ENCODE results near the gene LRRC8E. TPM values are rescaled to one million over a fixed set of nuclear protein-coding genes. Genes with fewer than 3 reads are reported as not detected.

LRRC8E gene
- total RNA-seq, 1 donor from 2014 or later: 3.5 TPM

DNA sequence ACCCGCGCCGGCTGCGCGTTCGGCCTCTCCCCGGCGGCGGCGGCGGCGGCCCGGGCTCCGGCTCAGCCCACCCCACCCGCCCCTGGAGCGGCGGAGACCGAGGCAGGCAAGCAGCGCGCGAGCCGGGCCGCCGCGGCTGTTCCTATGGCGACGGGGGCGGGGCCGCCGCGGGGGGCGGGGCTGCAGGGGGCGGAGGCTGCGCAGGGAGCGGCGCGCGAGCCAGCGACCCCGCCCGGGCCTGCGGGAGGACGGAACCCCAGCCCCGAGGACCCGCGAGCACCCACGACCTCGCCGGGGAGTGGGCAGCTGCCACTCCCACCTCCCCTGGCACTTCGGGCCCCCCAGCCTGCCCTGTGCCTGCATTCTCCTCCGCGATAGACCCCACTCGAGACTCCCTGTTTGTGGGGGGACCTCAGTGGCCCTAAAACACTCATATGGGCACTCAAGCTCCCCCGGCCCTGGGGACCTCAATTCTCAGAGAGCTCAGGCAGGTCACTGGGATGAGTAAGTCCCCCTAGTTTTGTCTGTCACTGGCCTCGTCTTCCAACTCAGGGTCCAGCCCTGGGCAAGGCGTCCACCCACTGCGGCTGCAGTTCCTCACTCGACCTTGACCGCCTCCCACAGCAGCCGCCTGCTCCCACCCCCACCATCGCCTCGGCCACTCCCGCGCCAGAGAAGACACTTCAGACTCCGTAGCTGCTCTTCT is 37.9 kb downstream of the LRRC8E start, which contains the start of gene CTXN1:
Gene CTXN1 (minus strand): TSS at position 115 of the 706 bp plus-strand sequence. CDS start 597 bp downstream, outside the sequence.
- H3K4me1 Mint-ChIP-seq (ENCODE audit: unreplicated experiment): peaks cover 49% of the 10 kb centered on the region
- peaks cover 11% of the 10 kb centered on the region for H3K36me3 Mint-ChIP-seq (ENCODE audit: unreplicated experiment)
- H3K27me3 Mint-ChIP-seq (ENCODE audit: unreplicated experiment): no peaks in the 10 kb centered on the region
- DNase-seq (ENCODE audit: extremely low spot score, unreplicated experiment): peak; percentile 93
- peak within 1 kb of the TSS; percentile 80 for H3K27ac Mint-ChIP-seq (ENCODE audit: unreplicated experiment)
- TF ChIP-seq, protein P1, sequence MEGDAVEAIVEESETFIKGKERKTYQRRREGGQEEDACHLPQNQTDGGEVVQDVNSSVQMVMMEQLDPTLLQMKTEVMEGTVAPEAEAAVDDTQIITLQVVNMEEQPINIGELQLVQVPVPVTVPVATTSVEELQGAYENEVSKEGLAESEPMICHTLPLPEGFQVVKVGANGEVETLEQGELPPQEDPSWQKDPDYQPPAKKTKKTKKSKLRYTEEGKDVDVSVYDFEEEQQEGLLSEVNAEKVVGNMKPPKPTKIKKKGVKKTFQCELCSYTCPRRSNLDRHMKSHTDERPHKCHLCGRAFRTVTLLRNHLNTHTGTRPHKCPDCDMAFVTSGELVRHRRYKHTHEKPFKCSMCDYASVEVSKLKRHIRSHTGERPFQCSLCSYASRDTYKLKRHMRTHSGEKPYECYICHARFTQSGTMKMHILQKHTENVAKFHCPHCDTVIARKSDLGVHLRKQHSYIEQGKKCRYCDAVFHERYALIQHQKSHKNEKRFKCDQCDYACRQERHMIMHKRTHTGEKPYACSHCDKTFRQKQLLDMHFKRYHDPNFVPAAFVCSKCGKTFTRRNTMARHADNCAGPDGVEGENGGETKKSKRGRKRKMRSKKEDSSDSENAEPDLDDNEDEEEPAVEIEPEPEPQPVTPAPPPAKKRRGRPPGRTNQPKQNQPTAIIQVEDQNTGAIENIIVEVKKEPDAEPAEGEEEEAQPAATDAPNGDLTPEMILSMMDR (IDR thresholded peaks at IDR 0.05): no peak
- no peaks in the 10 kb centered on the region for H3K9me3 Mint-ChIP-seq (ENCODE audit: unreplicated experiment)
- peak within 1 kb of the TSS; percentile 79 for H3K4me3 Mint-ChIP-seq (ENCODE audit: unreplicated experiment)

DNA sequence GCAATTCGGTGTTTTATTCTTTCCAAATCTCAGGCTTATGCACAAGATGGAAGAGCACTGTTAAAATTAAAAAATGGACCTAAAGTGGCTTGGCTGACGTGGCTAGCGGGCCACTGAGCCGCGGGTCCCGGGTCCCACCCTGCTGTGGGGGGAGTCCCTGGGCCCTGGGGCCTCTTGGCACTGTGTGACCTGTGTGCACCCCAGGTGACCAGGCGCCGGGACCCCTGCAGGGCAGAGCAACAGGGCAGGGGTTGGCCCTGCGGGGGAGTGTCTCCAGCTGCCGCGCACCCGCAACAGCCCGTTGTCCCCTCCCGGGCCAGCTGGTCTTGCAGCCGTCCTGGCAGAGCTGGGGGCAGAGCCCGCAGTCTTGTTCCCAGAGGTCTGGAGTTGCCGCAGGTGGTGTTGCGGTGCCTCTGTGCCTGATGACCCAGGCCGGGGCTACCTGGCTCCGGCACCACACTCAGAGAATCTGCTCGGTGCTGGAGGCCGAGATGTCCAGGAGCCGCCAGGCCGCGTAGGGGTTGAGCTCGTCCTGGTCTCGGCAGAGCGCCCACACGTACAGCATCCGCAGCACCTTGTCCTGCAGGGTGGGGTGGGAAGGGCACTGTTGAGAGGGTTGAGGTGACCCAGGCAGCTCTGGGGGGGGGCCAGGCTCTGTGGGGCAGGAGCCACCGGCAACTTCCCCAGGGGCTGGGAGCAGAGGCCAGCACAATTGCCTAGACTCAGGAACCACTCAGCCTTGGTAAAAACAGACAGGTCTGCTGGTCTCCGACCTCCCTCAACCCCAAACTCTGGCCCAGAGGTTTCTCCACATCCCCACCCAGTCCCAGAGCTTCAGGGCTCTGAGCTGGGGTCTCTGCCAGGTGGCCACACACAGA is 38.7 kb downstream of the LRRC8E start:
- DNase-seq (ENCODE audit: extremely low spot score, unreplicated experiment): no peak
- H3K9me3 Mint-ChIP-seq (ENCODE audit: unreplicated experiment): no peaks in the 10 kb centered on the region
- peaks cover 11% of the 10 kb centered on the region for H3K36me3 Mint-ChIP-seq (ENCODE audit: unreplicated experiment)
- no peaks in the 10 kb centered on the region for H3K27me3 Mint-ChIP-seq (ENCODE audit: unreplicated experiment)
- peaks cover 42% of the 10 kb centered on the region for H3K4me1 Mint-ChIP-seq (ENCODE audit: unreplicated experiment)
- peak overlapping the region; percentile 80 for H3K27ac Mint-ChIP-seq (ENCODE audit: unreplicated experiment)
- TF ChIP-seq, protein P1 (IDR thresholded peaks at IDR 0.05): no peak
- H3K4me3 Mint-ChIP-seq (ENCODE audit: unreplicated experiment): peak overlapping the region; percentile 72

DNA sequence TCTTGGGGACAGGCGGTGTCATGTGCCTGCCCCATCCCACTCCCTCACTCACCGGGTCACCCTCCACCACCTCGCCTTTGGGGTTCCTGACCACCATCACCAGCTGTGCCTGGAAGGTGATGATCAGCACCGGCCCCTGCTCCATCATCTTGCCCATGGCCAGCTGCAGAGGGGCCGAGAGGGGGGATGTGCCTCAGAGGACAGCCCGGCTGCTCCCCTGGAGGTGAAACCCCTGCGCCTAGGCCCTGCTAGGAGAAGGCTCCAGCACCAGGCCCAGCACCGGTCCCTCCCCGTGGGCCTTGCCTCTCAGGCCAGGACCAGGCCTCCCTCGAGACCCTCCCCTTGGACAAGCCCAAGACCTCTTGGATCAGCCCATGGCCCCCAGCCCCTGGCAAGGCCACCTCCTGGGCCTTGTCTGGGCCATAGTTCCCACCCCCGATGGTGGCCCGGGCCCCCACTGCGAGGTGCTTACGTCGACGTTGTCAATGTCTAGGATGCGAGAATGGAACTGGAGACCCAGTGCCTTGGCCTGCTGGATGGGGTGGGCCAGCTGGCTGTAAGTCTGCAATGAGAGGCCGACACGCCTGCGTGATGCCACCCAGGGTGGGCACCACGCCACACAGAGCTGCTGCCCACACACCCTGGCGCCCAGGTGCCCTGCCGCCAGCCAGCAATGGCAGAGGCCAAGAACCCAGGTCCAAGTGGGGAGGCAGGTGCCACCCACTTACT is 39.5 kb downstream of the LRRC8E start:
- no peak for DNase-seq (ENCODE audit: extremely low spot score, unreplicated experiment)
- peak overlapping the region; percentile 97 for H3K27ac Mint-ChIP-seq (ENCODE audit: unreplicated experiment)
- no peaks in the 10 kb centered on the region for H3K9me3 Mint-ChIP-seq (ENCODE audit: unreplicated experiment)
- H3K36me3 Mint-ChIP-seq (ENCODE audit: unreplicated experiment): peaks cover 11% of the 10 kb centered on the region
- H3K4me3 Mint-ChIP-seq (ENCODE audit: unreplicated experiment): no peak overlapping the region
- H3K4me1 Mint-ChIP-seq (ENCODE audit: unreplicated experiment): peaks cover 39% of the 10 kb centered on the region
- H3K27me3 Mint-ChIP-seq (ENCODE audit: unreplicated experiment): no peaks in the 10 kb centered on the region
- TF ChIP-seq, protein P1 (IDR thresholded peaks at IDR 0.05): no peak

DNA sequence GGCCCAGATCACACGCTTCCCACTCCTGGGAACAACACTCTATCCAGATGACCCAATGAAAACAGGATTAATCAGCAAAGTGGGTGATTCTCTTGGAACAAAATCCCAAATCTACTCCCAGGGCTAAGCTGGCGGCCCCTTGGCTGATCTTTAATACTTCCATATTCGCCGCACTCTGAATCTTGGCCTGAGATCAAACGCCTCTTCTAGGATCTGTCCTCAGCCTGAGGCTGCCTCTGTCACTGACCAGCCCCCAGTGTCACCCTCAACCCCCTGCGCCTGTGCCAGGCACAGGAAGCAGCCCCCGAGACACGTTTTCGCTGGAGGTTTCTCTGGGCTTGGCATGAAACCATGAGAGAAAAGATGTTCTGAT is 40.0 kb downstream of the LRRC8E start:
- Mint-ChIP-seq H3K36me3 (ENCODE audit: unreplicated experiment) (peaks cover 14% of the 10 kb centered on the region), H3K4me1 (ENCODE audit: unreplicated experiment) (peaks cover 36% of the 10 kb centered on the region), H3K9me3 (ENCODE audit: unreplicated experiment) (no peaks in the 10 kb centered on the region), H3K4me3 (ENCODE audit: unreplicated experiment) (peak overlapping the region; percentile 56), H3K27me3 (ENCODE audit: unreplicated experiment) (no peaks in the 10 kb centered on the region), H3K27ac (ENCODE audit: unreplicated experiment) (peak overlapping the region; percentile 97)
- TF ChIP-seq, protein P1 (IDR thresholded peaks at IDR 0.05): no peak
- no peak for DNase-seq (ENCODE audit: extremely low spot score, unreplicated experiment)

Measured in osteocyte (in vitro differentiated cells).